CD4-positive, alpha-beta T cell treated with Interleukin-15 for 1 hour (primary cell): ENCODE measurements around the gene SLC6A9.

ENCODE experiments used
- DNase-seq: peaks from one replicate; pipeline ENCODE4 v3.0.0-alpha.2; 2020

Gene SLC6A9

GRCh38 chr1:43963890-43964289 lies 67.4 kb downstream of the SLC6A9 start:
- no peak for DNase-seq

- DNase-seq: no peak
Measured at GRCh38 chr1:43963006-43963405, 68.3 kb downstream of the SLC6A9 start.

GRCh38 chr1:43962324-43962723 lies 68.9 kb downstream of the SLC6A9 start:
- no peak for DNase-seq

- DNase-seq: no peak
Measured at GRCh38 chr1:43961692-43962091, 69.6 kb downstream of the SLC6A9 start.

DNA sequence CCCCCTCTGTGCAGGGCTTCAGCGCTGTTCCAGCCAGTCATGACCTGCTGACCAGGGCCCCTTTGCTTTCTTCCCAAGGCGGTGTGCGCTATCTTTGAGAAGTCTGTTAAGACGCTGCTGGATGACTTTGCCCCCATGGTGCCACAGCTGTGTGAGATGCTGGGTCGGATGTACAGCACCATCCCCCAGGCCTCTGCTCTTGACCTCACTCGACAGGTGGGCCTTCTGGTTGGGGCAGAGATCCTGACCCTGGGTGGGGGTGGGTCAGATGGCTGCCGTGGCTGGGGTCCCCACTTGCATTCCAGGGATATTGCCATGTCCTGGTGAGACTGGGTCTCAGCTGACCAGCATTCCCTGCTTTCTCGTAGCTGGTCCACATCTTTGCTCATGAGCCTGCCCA lies 70.5 kb downstream of the SLC6A9 start:
- DNase-seq: no peak

GRCh38 chr1:43958351-43959255 lies 72.7 kb downstream of the SLC6A9 start:
- no peak for DNase-seq

DNA sequence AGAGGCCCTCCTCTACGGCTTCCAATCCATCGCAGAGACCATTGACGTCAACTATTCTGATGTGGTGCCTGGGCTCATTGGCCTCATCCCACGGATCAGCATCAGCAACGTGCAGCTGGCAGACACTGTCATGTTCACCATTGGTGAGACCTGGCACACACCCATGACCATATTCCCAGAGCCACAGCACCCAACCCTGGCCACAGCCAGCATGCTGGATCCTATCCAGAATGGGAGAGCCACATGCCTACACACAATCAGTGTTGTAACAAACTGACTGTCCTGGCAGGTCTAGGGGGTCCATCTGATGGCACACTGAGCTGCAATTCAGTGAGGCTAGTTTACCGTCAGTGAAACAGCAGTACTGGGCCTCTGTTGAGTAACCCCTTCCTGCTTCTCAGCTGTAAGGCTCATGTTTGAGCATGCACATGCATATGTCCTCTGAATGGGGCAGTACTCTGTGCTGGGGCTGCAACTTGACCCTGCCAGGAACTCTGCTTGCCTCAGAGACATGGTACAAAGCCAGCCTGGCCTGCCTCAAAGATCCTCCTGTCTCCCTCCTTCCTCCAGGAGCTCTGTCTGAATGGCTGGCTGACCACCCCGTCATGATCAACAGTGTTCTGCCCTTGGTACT lies 73.7 kb downstream of the SLC6A9 start:
- no peak for DNase-seq

- DNase-seq: no peak
Measured at GRCh38 chr1:43956234-43956633, 75.0 kb downstream of the SLC6A9 start.

GRCh38 chr1:43954036-43954435 lies 77.2 kb downstream of the SLC6A9 start:
- no peak for DNase-seq

DNA sequence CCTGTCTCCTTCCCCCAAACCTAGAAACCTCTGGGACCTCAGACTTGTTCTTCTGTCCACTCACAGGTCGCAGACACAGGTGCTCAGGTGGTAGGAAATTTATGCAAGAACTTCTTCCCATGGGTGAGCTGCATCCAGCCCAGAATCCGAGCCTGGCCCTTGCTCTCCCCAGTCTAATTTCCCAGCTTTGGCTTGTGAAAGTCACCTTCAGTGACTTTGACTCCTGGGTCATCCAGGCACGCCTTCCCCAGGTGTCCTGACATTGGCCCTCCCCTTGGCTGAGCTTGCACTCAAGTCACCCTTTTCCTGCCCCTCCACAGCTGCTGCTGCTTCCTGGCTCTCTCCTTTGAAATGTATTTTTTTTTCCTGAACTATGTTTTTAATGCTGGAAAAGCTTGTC lies 77.9 kb downstream of the SLC6A9 start:
- no peak for DNase-seq

- DNase-seq: no peak
Measured at GRCh38 chr1:43952731-43953346, 78.4 kb downstream of the SLC6A9 start.

DNA sequence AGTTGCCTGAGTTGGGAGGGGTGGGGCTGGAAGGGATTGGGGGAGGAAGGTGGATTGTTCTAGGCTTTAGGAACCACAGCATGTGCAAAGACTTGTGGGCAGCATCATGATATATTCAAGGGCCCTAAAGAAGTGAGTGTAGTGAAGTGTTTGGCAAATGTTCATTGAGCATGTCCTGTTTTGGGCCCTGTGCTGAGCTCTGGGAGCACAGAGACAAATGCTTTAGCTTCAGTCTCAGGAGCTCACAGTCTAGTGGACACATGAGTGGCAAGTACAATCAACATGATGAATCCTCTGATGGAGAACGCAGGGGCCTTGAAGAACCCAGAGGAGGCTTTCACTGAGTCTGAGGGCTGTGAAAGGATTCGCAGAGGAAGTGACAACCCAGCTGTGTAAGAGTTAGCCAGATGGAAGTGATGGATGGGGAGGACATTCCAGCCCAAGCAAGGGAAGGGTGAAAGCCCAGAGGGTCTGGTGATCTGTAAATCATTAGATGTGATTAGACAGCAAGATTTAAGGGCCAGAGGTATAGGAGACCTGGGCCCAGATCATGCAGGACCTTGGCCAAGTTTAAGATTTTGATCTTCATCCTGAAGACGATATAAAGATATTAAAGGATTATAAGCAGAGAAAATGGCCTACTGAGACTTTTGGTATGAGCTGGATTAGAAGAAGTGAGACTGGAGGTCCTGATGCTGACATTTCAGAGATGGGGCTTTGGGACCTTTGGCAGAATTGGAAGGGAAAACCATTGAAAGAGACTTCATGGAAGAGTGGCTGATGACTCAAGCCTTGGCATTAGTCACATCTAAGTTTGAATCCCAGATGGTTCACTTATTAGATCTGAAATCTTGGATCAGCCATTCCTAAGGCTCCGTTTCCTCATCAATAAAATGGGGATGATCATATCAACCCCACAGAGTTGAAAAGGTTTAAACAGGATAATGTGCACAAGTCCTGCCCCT lies 80.0 kb downstream of the SLC6A9 start:
- no peak for DNase-seq

- no peak for DNase-seq
Measured at GRCh38 chr1:43949678-43950077, 81.6 kb downstream of the SLC6A9 start.

GRCh38 chr1:43947874-43948437 lies 83.3 kb downstream of the SLC6A9 start:
- DNase-seq: no peak

DNA sequence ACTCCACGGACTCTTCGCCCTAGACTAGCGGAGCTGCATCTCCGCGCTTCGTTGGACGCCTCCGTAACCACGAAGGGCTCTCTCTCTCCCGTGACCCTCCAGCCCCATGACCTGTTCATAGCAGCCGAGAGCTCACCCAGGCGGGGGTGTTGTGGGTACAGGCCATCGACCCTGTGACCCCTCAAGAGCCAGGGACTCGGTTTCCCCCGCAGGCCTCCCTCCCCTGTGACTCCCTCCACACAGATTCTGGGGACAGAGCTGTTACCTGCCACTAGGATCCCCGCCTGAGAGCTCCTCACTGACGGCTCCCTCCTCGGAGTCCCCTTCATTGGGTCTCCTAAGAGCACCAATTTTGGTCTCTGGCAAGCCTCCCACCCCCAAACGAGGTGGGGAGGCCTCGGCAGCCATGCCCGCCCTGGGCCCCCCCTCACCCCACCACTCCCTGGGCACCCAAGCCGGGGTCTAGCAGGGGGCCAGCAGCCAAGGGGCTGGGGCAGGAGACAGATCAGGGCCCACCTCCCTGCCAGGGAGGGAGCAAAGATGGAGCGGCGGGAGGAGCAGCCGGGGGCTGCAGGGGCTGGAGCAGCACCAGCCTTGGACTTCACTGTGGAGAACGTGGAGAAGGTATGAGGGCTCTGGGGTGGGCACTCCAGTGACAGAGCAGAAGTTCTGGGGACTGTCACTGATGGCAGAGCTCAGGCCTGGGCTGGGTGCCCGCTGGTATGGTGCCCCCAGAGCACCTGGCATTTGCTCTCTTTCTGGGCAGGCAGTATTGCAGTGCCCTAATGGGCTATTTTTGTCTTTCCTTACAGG lies 84.0 kb downstream of the SLC6A9 start:
- no peak for DNase-seq
